Activated T-helper 1 cell treated with anti-CD3 and anti-CD28 coated beads, Interleukin-2, amount 50 U/mL, for 16 hours (primary cell): ENCODE results near the gene STXBP3.
"Not testable (repeated sequence)": the region's sequence is repeated elsewhere in the genome, so short reads cannot be mapped to it uniquely, and the experiment has no call there.

Experiments used
- DNase-seq, 2 donors: peaks; one replicate each; pipeline ENCODE4 v3.0.0-alpha.2; 2020; ENCODE audit warnings: low read depth in 1 of 2, low spot score in 1 of 2

STXBP3 gene

DNA sequence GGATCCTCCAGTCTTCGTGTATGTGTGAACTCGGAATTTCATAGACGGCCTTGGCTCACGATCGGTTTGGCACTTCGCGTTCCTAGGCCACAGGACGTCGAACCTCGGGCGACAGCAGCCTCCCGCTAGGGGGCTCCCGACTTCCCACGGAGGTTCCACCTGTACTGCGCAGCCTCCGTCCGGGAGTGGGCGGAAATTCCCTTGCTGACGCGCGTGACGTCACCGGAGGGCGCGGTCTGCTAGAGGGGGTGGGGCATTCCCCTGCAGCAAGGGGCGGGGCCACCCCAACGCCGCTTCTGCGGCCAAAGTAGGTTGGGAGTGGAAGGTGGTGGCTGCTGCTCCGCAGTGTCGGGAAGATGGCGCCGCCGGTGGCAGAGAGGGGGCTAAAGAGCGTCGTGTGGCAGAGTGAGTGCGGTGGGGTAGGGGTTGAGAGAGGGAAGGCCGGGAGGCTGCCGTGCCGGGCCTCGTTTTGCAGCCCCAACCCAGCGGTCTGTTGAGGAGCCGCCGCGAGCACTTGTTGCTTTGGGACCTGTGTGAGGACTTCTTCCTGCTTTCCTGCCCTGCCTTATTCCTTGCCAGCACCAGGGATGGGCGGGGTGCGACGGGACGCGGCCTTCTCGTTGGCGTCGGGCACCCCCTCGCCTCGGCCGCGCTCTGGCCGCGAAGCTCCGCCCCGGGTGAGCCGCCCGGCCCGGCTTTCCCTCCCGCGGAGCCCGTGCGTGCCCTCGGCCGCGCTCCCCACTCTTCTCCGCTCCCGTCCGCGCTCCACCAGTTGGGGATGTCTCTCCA, at the start of gene STXBP3:
TSS of gene STXBP3 (plus strand) at position 293 of the 789 bp plus-strand sequence. CDS start at position 357, 64 bp downstream.
- DNase-seq: peak; percentile 99 to 100

- no peak for DNase-seq
Measured at GRCh38 chr1:108699375-108700332, 46.8 kb upstream of the STXBP3 start.

DNA sequence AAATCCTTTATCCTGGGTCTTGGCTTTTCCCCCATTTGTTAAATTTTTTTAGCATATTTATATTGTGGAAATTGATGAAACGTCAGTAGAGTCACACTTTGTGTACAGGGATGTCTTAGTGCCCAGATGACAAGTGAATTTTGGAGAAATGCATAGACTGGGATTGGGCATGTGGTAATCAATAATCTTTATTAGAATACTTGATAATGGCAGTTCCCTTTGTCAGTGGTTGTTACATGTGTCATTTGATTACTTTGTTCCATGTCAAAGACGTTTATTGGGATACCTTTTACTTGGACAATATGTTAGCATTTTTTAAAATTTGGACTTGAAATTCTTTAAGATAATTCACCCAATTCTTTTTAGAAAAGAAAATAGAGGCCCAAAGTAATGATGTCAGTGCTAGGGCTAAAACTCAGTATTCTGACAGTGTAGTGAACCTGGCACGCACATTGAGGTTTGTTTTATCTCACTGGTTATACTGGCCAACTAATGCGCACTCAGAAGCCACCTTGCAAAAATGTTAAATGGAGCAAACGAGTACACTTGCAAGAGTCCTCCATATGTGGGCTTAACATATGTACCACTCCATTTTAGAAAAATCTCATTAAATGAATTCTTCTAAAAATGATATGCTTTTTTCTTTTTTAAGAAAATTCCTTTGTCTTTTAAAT, 45.2 kb upstream of the STXBP3 start:
- no peak for DNase-seq

GRCh38 chr1:108702109-108702508, 44.4 kb upstream of the STXBP3 start:
- not testable (repeated sequence) for DNase-seq

DNA sequence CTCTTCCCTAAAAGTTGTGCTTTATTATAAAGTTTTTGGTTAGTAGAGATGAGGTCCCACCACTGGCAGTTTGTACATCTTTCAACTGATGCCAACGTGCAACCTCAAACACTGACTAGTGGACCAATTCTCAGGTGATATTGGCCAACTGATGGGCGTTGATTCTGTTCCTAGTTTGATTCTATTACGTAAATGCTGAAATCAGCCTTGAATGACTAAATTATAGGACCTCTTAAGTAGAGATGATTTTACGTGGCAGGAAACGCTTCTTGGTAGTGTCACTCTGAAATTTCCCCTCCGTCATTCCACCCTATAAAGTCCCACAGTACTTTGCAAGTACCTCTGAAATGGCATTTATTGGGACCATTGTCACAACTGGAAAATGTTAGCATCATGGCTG, 42.5 kb upstream of the STXBP3 start:
- no peak for DNase-seq

DNA sequence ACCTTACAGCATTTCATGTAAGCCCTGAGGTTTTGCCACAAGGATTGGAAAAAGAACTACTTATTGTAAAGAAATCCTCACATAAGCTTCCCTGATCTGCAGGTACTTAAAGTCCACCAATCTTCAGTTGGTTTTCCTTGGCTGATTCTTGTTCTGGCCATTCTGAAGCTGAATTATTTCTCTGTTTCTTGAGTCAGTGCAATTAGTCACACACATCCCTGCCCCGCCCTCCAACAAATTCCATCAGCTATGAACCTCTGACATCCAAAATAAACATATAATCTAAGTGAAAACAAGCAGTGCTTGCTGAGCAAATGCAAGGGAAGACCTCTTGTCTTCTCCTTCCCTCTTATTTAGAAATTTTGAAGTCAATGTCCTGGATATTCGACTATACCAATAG, 42.0 kb upstream of the STXBP3 start:
- DNase-seq: no peak

DNA sequence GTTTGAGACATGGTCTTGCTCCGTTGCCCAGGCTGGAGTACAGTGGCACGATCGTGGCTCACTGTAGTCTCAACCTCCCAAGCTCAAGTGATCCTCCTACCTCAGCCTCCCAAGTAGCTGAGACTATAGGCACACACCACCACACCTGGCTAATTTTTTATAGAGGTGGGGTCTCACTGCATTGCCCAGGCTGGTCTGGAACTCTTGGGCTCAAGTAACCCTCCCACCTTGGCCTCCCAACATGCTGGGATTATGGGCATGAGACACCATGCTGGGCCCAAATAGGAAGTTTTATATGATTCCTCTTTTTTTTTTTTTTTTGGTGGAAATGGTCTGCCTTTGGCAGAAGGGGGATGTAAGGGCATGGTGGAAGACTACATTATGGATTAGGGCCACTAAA, 39.8 kb upstream of the STXBP3 start:
- no peak for DNase-seq

DNA sequence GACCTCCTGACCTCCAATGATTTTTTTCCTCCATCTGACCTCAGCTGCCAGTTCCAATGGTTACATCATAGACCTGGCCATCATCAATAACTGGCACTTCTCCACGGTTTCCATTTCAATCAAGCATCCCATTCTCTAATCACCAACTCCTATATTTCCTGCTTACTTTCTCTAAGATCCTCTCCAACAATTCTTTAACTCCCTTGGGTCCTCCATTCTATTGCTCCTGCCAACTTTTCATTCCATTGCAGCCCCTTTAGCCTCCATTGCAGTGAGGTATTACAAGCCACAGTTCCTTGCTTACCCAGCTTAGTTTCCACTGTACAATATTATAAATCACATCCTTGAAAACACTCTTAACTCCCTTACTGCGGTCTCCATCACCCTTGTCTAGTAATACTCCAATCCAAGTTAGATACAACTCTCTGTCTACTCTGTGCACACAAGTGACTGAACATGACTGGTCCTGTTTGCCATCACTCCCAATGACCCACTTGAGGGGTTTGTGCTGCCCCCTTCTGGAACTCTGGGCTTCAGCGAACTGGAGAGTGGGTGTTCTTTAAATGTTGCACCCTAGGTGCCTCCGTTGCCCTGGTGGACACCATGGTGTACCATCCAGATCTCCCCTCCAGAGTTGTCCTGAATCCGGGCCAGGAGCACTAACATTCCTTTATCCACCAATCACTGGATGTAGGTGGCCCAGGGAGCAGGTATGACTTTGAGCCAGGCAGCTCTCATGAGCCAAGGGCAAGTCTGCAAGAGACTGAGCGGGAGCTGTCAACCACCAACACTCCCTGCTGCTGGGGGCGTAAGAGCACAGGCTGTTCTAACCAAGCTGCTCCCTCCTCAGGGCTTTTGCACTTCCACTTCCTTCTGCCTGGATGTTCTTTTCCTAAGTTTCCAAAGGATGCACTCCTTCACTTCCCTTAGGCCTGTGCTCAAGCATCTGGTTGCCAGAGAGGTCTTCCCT, 37.5 kb upstream of the STXBP3 start:
- peak; percentile 32 to 35 for DNase-seq

DNA sequence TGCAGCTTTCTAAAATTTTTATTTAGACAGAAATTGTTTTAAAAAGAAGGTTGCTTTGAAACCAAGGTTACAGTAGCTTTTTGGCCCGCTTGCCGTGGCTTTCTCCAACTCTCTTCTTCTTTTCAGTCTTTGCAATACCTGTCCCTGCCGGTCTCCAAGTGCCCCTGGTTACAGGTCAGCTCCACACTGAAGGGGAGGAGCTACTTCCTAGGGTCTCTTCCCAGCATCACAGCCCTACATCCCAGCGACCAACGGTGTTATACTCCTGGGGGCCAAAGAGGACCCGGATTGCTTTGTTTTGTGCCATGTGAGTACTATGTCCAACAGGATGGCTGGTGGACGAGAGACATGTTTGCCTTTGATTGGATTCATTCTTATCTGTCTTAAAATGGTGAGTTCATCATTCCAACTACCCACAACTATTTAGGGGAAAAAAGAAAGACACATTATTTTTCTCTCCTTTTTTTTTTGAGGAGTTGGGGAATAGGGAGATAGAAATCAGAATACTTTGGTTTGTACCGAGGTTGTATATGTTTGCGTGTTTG, 33.8 kb upstream of the STXBP3 start, which contains the start of gene FNDC7:
TSS of gene FNDC7 (plus strand) at position 303 of the 545 bp plus-strand sequence. CDS start at position 329, 26 bp downstream.
- no peak for DNase-seq

- DNase-seq: no peak
Measured at GRCh38 chr1:108715932-108716331, 30.5 kb upstream of the STXBP3 start.

GRCh38 chr1:108716437-108717230, 29.8 kb upstream of the STXBP3 start:
- no peak for DNase-seq

DNA sequence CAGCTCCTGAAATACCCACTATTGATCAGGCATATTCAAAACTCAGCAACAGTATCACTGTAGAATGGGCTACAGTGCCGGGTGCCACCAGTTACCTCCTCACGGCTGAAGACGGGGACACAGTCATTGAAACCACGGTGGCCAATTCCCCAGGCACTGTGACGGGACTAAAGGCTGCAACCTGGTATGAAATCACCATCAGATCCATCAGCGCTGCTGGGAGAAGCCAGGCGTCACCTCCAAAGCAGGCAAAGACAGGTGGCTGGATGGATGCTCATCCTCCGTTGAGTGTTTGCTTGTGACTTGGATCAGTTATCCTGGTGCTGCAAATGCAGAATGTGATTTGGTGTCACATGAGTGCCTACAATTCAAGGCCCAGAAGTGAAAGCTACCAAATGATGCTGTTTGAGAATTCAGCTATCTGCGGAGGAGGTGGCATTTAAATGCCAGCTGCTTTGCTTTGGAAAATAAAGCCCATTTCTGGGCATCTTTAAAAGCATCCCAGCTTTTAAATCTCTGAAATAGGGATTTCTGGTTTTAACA, 28.6 kb upstream of the STXBP3 start:
- DNase-seq: no peak

DNA sequence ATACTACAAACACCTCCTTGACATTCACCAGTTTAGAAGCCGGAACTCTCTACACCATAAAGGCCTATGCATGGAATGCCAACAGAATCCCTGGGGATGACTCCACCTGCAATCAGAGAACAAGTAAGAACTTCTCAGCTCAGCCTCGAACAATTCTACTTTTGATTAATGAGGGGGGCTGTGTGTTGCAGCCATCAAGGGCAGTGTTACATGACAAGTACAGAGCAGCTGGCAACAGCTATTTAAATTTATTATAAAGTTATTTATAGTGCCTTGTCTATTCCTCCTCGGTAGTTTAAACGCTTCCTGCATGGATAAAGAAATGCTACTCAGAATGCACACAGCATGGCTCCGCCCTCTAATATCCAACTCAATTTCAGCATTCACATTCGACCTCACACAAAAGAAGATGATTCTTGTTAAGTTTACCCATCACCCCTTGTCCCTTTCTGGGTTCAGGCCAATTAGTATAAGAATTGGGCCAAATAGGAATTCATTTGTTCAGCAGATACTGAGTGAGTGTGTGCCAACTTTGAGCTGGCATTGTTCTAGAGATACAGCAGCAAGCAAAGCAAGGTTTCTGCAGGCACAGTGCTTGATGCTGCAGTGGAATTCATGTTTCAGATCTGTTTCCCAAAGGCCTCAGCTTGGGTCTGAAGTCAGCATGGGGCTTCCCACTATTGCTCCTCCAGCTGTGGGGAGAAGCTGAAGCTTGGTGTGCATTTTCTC, 27.4 kb upstream of the STXBP3 start:
- DNase-seq: no peak

DNA sequence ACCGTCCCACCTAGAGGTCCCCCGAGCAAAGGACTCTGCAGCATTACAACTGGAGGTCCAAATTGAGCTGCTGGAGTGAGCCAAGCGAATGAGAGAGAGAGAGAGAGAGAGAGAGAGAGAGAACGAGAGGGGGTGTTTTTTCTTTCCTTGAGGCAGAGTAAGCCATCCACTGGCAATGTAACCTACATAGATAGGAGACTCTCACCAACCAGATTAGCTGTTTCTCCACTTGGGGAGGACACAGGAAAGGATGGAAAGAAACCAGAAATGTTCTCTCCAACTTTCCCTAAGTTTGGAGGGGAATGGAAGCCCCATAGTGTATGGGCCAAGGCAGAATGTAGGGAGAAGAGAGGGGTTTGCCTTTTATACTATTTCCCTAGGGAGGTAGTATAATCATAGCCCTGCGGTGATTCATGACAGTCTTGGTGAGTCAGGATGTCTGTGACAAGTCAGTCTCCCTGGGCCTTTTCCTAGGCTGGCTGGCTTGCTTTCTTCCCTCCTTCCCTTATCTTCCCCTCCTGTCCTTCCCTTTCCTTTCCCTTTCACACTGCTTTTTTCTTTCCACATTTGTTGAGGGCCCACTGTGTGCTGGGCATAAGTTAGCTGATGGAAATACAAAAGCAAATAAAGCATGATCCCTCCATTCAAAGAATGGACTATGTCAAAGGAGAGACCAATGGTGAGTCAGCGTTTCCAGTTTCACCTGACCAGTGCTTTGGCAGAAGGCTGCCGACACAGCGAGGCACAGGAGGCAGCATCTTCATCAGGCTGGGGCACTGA, 26.6 kb upstream of the STXBP3 start:
- no peak for DNase-seq

DNA sequence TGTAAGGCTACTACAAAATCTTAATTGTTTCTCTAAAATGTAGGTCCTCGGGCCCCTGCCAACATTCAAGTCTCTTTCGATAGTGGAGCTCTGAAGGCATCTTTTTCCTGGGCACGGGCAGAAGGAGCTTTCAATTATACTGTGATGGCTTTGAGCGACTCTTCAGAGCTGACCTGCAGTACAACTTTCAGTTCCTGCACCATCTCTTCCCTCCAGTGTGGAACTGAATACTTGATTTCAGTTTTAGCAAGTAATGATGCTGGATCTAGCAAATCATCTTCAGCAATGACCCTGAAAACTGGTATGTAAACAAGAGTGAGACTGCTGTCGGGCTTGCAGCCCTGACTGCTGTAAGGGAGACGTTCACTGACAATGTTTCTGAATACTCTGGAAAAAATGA, 24.2 kb upstream of the STXBP3 start:
- no peak for DNase-seq

- DNase-seq: no peak
Measured at GRCh38 chr1:108725906-108726305, 20.6 kb upstream of the STXBP3 start.

DNA sequence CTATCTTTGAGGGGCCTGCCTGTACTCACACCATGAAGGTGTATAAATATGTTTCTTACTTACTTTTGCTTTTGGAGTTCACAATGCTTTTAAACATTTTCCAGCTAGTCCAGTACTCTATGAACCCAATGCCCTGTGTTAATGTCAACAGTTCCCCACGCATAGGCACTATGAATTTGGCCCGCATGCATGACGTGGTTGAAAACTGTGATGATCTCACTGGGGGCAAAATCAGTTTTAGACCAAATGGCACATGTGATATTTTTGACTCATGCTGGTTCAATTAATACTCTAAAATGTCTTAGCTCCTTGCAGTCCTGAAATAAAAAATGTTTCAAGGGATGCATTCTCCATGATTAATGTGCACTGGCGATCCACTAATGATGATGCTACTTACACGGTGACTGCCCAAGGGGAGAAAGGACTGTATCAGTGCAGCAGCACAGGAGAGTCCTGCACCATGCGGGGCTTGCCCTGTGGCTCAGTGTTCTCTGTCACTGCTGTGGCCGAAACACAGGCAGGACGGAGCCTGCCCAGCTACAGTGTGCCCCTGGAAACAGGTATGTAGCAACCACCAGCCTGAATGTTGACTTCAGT, 18.0 kb upstream of the STXBP3 start:
- no peak for DNase-seq
